Neural crest cell (in vitro differentiated cells): ENCODE measurements around the gene FUT7. TPM values are rescaled to one million over a fixed set of nuclear protein-coding genes. Genes with fewer than 3 reads are reported as not detected.

Experiments
- DNase-seq: peaks from one replicate; pipeline ENCODE4 v3.0.0; 2021; ENCODE audit warnings: low read depth, mixed read lengths, low spot score
- H3K27ac Mint-ChIP-seq: one replicate; pipeline ENCODE4 v1.8.0; 2021; ENCODE audit warnings: mild to moderate bottlenecking, mixed read lengths; ENCODE audit not compliant: unreplicated experiment
- H3K27me3 Mint-ChIP-seq: 2 replicates; pipeline ENCODE4 v1.8.0; 2021; ENCODE audit warnings: low read depth, mild to moderate bottlenecking, mixed read lengths
- H3K36me3 Mint-ChIP-seq: 2 replicates; pipeline ENCODE4 v1.8.0; 2021; ENCODE audit warnings: low read depth, mild to moderate bottlenecking, mixed read lengths
- H3K4me1 Mint-ChIP-seq: 2 replicates; pipeline ENCODE4 v1.8.0; 2021; ENCODE audit warnings: mixed read lengths
- H3K4me3 Mint-ChIP-seq: one replicate; pipeline ENCODE4 v1.8.0; 2021; ENCODE audit warnings: mild to moderate bottlenecking, mixed read lengths
- H3K9me3 Mint-ChIP-seq: 2 replicates; pipeline ENCODE4 v1.8.0; 2021; ENCODE audit warnings: mixed read lengths
- total RNA-seq: library from RNA; stranded (reverse); gene quantifications from 2 replicates; pipeline ENCODE4 v1.2.1, GENCODE V29; 2021
- TF ChIP-seq, protein P1 (sequence below): fragments of 200-600 bp; sonication (generic); conservative IDR thresholded peaks from 2 replicates; pipeline ENCODE4 v1.5.0; 2021; ENCODE audit warnings: antibody characterized with exemption, mild to moderate bottlenecking

Gene FUT7
- total RNA-seq, 1 donor from 2014 or later, result not detected

DNA sequence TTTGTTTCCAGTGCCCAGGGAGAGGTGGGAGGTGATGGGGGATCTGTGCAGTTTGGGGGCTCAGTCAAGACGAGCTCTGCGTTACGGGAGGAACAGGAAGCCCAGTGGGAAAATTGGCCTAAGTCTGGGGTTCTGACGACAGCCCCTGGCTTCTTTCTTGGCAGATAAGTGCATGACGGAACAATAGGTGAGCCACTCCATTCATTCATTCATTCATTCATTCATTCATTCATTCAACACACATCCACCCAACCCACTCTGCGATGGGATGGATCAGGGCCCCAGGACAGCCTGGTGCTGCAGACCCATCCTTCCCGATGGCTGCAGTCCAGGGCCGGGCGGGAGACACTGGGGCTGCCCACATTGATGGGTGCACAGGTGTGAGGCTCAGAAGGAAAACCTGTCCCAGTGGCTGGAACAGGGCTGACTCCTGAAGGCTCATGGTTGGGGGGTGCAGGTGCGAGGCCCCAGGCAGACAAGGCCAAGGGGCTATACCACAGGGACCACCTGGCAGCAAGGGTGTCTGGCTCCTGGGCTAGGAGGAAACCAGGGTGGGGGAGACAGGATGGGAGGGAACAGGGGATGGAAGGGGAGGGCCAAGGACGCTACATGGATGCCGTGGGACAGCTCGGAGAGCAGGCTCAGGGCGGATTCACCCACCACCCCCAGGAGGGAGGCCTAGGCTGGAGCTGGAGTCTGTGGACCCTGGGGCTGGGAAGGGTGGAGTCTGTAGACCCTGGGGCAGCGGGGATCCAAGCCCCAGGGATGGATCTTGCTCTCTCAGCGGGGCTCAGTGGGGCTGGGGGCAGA is 51.0 kb downstream of the FUT7 start:
- Mint-ChIP-seq H3K9me3 (no peaks in the 10 kb centered on the region), H3K27me3 (peaks cover 7% of the 10 kb centered on the region)
- TF ChIP-seq, protein P1, sequence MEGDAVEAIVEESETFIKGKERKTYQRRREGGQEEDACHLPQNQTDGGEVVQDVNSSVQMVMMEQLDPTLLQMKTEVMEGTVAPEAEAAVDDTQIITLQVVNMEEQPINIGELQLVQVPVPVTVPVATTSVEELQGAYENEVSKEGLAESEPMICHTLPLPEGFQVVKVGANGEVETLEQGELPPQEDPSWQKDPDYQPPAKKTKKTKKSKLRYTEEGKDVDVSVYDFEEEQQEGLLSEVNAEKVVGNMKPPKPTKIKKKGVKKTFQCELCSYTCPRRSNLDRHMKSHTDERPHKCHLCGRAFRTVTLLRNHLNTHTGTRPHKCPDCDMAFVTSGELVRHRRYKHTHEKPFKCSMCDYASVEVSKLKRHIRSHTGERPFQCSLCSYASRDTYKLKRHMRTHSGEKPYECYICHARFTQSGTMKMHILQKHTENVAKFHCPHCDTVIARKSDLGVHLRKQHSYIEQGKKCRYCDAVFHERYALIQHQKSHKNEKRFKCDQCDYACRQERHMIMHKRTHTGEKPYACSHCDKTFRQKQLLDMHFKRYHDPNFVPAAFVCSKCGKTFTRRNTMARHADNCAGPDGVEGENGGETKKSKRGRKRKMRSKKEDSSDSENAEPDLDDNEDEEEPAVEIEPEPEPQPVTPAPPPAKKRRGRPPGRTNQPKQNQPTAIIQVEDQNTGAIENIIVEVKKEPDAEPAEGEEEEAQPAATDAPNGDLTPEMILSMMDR, result no peak

More for the DNA sequence above, 51.0 kb downstream of the FUT7 start:
- DNase-seq, result no peak
- H3K27ac Mint-ChIP-seq, result no peak overlapping the region
- H3K4me3 Mint-ChIP-seq, result no peak overlapping the region
- H3K4me1 Mint-ChIP-seq, result peaks cover 8% of the 10 kb centered on the region
- H3K36me3 Mint-ChIP-seq, result no peaks in the 10 kb centered on the region

Other genes with a start within 250 kb of the FUT7 start
- gene TMEM141, start 240.7 kb downstream of the FUT7 start, total RNA-seq, result 27.8 and 31.0 TPM in 2 replicates
- gene CCDC183, start 235.8 kb downstream of the FUT7 start, total RNA-seq, result 0.93 and 1.4 TPM in 2 replicates
- 191 and 198 TPM in 2 replicates for gene RABL6, start 224.1 kb downstream of the FUT7 start, total RNA-seq
- 2.8 and 3.3 TPM in 2 replicates for gene AJM1, start 189.6 kb downstream of the FUT7 start, total RNA-seq
- gene PHPT1, start 182.7 kb downstream of the FUT7 start, total RNA-seq, result 170 and 175 TPM in 2 replicates
- gene MAMDC4, start 179.7 kb downstream of the FUT7 start, total RNA-seq, result 19.3 and 20.6 TPM in 2 replicates
- gene EDF1, start 165.8 kb downstream of the FUT7 start, total RNA-seq, result 338 and 339 TPM in 2 replicates
- 30.1 and 34.4 TPM in 2 replicates for gene TRAF2, start 145.6 kb downstream of the FUT7 start, total RNA-seq
- gene FBXW5, start 87.3 kb downstream of the FUT7 start, total RNA-seq, result 81.2 and 83.9 TPM in 2 replicates
- 0.59 and 0.98 TPM in 2 replicates for gene C8G, start 86.8 kb downstream of the FUT7 start, total RNA-seq
- 0.50 and 1.1 TPM in 2 replicates for gene LCN12, start 79.8 kb downstream of the FUT7 start, total RNA-seq
- gene PTGDS, start 54.6 kb downstream of the FUT7 start, total RNA-seq, result not detected in 2 replicates
- not detected in 2 replicates for gene LCNL1, start 49.1 kb downstream of the FUT7 start, total RNA-seq
- 82.6 and 84.9 TPM in 2 replicates for gene PAXX, start 39.7 kb downstream of the FUT7 start, total RNA-seq
- gene CLIC3, start 35.5 kb downstream of the FUT7 start, total RNA-seq, result not detected in 2 replicates
- gene ABCA2, start 3.9 kb downstream of the FUT7 start, total RNA-seq, result 31.7 and 37.1 TPM in 2 replicates
- gene NPDC1, start 14.1 kb upstream of the FUT7 start, total RNA-seq, result 54.7 and 61.1 TPM in 2 replicates
- not detected in 2 replicates for gene ENTPD2, start 22.0 kb upstream of the FUT7 start, total RNA-seq
- gene SAPCD2, start 38.5 kb upstream of the FUT7 start, total RNA-seq, result 29.8 and 31.1 TPM in 2 replicates
- gene UAP1L1, start 45.4 kb upstream of the FUT7 start, total RNA-seq, result 2.6 and 2.9 TPM in 2 replicates
- 50.4 and 54.0 TPM in 2 replicates for gene MAN1B1, start 54.9 kb upstream of the FUT7 start, total RNA-seq
- gene DPP7, start 82.6 kb upstream of the FUT7 start, total RNA-seq, result 37.9 and 46.5 TPM in 2 replicates
- gene GRIN1, start 107.1 kb upstream of the FUT7 start, total RNA-seq, result 0.14 and 0.44 TPM in 2 replicates
- gene LRRC26, start 138.0 kb upstream of the FUT7 start, total RNA-seq, result 0.37 and 0.48 TPM in 2 replicates
- gene TMEM210, start 140.0 kb upstream of the FUT7 start, total RNA-seq, result not detected in 2 replicates
- 69.3 and 71.7 TPM in 2 replicates for gene ANAPC2, start 156.5 kb upstream of the FUT7 start, total RNA-seq
- 64.8 and 66.4 TPM in 2 replicates for gene SSNA1, start 156.6 kb upstream of the FUT7 start, total RNA-seq
- gene TPRN, start 168.7 kb upstream of the FUT7 start, total RNA-seq, result 22.0 and 25.1 TPM in 2 replicates
- 45.0 and 49.7 TPM in 2 replicates for gene TMEM203, start 173.6 kb upstream of the FUT7 start, total RNA-seq
- 36.6 and 39.4 TPM in 2 replicates for gene NDOR1, start 173.6 kb upstream of the FUT7 start, total RNA-seq
- gene RNF208, start 190.2 kb upstream of the FUT7 start, total RNA-seq, result 9.7 and 10.1 TPM in 2 replicates
- gene CYSRT1, start 193.1 kb upstream of the FUT7 start, total RNA-seq, result 1.2 and 1.6 TPM in 2 replicates
- 0.16 TPM in 1 of 2 replicates, not detected in the other for gene RNF224, start 195.4 kb upstream of the FUT7 start, total RNA-seq
- gene SLC34A3, start 198.8 kb upstream of the FUT7 start, total RNA-seq, result not detected in 2 replicates
- gene TUBB4B, start 209.2 kb upstream of the FUT7 start, total RNA-seq, result 329 and 336 TPM in 2 replicates
- 0.26 TPM in 1 of 2 replicates, not detected in the other for gene STPG3, start 219.2 kb upstream of the FUT7 start, total RNA-seq
- gene NELFB, start 223.2 kb upstream of the FUT7 start, total RNA-seq, result 76.7 and 79.0 TPM in 2 replicates
- gene TOR4A, start 245.6 kb upstream of the FUT7 start, total RNA-seq, result 0.75 and 0.86 TPM in 2 replicates